HG02588 (cell line): ENCODE measurements around the gene SGPP1.
"Not testable (repeated sequence)": the region's sequence is repeated elsewhere in the genome, so short reads cannot be mapped to it uniquely, and the experiment has no call there.

ENCODE experiments used
- ATAC-seq: cut with Tn5 transposase; IDR thresholded peaks from one replicate; pipeline ENCODE4 v1.9.1; 2021; ENCODE audit warnings: mild to moderate bottlenecking, moderate library complexity; ENCODE audit not compliant: unreplicated experiment

Gene SGPP1

GRCh38 chr14:63642229-63642611 is 85.6 kb downstream of the SGPP1 start:
- peak; percentile 55 for ATAC-seq

DNA sequence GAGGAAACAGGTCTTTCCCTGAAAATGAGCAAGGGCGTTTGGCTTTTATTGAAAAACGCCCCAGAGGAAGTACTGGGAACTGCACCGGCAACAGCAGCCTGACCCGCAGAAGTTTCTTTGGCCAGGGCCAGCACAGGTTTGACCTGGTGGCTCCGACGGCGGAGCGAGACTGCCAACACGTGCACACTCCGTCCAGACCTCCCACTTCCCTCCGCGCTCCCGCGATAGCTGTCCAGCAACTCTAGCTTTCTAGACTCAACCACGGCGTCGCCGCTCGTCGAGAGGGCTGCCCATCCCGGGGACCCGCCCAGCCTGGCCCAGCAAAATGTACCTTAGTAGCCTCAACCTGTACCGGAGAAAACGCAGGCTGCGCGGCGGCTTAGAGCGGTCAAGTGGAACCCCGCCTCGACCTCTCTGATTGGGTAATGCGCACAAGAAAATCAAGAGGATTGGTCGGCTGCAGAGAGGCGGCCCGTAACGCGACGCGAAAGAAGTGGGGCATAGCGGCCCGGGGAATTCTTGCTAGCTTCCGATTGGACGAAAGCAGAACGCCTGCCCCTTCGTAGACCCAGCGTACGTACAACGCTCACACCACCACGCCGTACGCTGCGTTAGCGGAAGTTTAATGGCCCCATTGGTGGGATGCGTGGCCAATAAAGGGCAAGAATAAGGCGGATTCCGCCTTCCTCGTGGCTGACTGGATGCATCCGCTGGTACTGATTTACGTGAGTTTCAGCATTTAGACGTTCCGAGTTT is 86.2 kb downstream of the SGPP1 start, which contains the start of gene WDR89:
Gene WDR89, minus strand, starts transcription at position 399 of the 756 bp plus-strand sequence. CDS start 41,929 bp downstream, outside the sequence.
- ATAC-seq: peak; percentile 85

DNA sequence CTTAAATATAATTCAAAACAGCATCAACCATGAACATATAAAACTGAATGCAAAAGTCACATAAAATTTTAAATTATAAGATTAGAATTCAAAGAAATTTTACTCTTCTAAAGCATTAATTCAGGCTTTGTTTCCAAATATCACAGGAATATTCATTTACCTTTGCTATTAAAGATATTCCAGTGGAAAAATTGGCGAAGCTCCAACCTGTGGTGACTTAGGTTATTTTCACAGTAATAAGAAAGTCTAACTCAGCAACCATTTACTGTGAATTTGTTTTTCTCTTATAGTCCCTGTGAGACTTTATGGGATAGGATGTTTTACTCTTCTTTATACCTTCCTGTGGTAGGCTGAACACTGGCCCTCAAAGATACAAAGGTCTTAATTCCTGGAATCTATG is 89.4 kb downstream of the SGPP1 start:
- ATAC-seq: no peak

- ATAC-seq: not testable (repeated sequence)
Measured at GRCh38 chr14:63636094-63636635, 91.7 kb downstream of the SGPP1 start.
